ENCODE measurements around the gene ABCD3.

ABCD3 gene

DNA sequence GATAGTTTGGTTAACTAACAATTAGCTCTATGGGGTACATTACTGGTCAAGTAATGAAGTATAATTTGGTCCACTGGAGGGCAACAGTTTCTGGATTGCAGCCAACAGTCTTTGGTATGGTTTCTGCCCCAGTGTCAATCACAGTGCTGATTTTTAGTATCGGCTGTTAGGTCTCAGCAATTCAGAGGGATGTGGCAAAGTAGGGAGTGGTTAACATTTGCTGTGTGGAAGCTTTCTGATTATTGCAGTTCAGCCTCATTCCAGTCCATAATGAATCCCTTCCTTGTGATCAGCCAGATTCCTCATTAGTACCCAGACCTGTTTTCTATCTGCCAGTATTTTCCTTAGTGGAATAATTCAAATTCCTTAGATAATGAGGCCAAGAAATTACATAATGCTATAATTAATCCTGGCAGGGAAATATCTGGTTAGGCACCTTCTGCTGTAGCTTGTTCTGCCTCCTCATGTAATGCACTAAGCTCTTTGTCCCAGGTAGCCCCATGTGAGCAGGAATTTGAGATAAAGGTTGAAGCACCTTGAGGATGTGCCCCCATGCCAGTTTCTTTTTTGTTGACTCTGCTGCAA lies 109.3 kb downstream of the ABCD3 start:
- DNase-seq (ENCODE audit: low spot score), result no peak

DNA sequence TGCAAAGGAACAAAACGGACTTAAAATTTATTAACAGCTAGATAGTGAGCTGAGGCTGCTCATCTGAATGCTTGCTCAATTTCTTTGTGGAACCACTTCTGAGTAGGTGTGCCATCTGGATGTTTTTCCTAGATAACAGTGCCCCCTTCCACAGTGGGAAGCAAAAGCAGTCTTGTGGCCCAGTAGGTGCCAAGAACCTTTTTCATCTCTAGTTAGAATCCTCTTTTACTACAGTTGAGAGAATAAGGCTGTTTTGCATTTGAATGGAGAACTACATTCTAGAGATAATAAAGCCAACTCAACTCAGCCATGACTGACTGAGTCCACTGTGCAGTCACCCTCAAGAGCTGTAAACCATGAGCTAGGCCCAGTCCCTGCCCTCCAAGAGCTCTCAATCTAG lies 110.1 kb downstream of the ABCD3 start:
- no peak for DNase-seq (ENCODE audit: low spot score)

DNA sequence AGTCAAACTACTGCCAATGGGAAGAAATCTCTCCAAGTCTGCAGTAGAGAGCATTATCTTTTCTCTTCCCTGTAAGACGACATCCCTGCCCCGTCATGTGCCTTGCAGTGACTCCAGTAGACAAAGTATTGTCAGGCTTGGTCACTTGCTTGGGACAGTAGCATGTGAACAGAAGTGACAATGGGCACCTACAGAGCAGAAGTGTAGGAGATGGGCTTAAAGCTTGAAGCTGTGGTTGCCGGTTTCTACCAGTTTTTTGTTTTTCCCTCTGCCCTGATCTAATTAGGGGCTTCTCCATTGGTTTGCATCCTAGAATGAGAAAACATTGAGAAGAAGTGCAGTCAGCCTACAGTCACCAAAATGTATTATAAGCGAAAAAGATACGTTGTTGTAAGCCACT lies 110.6 kb downstream of the ABCD3 start:
- DNase-seq (ENCODE audit: low spot score), result no peak

DNA sequence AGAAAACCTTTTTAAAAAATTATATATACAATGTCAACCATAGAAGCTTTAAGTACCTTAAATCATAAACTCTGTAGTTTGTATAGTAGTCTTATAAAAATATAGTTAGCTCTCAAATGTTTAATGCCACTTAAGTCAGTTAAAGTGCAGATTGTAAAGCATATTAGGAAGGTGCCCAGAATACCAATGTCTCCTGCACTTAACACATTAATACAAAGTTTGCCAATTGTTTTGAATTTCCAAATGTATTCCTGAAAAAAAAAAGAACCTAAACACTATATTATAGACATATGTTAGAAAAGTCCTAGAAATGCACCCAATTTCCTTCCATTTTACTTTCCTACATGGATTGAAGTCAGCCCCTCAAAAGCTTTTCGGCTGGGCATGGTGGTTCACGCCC lies 111.2 kb downstream of the ABCD3 start:
- no peak for DNase-seq (ENCODE audit: low spot score)

DNA sequence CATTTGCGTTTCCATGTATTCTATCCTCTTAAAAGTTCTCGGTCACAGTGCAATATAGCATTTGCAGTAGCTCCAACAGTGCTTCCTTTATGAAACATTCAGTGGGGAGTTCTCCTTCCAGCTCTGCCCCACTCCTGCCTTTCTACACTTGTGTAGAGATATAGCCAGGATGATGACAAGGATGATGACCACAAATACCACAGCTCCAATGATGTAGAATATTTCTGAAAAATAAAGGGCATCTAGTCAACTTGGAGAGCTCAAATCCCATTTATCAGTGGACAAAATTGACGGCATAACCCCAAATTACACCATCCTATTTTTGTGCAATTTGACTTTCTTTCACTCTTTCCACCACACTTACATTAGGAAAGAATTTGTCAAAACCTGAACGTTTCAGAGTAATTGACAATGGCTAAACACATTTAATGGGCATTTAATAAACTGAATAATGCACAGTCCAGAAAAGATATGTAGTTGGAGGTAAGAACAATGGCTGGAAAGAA lies 112.2 kb downstream of the ABCD3 start:
- DNase-seq (ENCODE audit: low spot score), result no peak

GRCh38 chr1:94531664-94532063 lies 113.5 kb downstream of the ABCD3 start:
- DNase-seq (ENCODE audit: low spot score), result no peak

- DNase-seq (ENCODE audit: low spot score), result no peak
Observed at GRCh38 chr1:94532077-94532476, 113.9 kb downstream of the ABCD3 start.

- no peak for DNase-seq (ENCODE audit: low spot score)
Observed at GRCh38 chr1:94535095-94535494, 116.9 kb downstream of the ABCD3 start.

DNA sequence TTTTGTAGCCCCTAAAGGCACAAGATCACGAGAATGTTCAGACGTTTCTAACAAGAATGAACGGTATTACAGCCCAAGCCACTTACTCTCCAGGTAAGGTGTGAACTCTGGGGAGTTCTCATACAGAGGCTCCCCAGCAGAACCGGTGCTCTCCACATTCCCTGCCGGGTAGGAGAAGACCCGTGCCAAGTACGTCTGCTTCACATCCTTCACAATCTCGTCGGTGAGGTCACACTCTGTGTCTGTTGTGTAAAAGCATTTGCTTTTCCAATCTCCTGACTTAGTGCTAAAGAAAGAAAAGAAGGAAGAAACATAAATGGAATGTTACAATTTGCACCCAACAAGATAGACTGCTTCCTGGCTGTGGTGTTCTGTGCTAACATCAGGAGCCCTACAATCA lies 117.7 kb downstream of the ABCD3 start:
- DNase-seq (ENCODE audit: low spot score), result no peak

- DNase-seq (ENCODE audit: low spot score), result no peak
Observed at GRCh38 chr1:94537254-94537653, 119.1 kb downstream of the ABCD3 start.

DNA sequence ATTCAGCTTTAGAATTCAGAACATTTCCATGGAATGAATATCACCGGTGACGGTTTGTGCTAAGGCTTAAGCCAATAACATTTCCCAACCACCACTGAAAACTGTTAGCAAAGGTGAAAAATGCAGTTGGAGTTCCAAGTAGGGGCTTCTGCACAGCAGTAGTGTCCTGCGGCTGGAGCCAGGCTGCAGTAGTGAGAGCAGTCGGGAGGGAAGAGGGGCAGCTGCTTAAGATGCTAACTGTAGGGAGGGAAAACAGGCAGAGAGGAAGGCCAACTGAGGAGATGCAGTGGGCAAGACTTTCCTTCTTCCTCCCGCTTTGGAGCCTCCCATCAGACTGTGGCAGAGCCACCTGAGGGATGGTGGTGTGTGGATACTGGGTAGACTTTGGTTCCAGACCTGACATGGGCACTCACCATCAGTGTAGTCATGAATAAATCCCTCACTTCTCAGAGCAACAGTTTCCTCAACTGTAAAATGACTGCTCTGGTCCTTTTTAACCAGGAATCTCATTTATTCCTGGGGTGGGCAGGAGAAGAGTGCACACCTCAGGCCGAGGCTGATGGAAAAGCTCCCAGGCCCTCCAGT lies 120.1 kb downstream of the ABCD3 start:
- DNase-seq (ENCODE audit: low spot score), result no peak

DNA sequence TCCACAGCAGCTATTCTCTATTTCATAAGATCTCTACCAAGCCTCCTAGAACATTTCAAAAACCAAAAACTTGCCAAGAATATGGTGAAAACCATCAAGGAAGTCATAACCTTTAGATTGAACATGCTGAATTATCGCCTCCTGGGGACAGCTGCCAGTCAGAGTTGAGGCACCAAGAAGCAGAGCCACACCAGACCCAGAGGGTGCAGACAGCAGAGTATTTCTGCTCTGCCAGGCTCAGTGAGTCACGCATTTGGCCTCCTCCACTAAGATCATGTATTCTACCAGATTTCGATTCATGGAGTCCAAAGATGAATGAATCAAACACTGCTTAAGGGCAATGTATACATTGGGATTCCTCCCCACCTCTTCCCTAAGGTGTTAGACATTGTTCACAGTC lies 121.3 kb downstream of the ABCD3 start:
- no peak for DNase-seq (ENCODE audit: low spot score)

- DNase-seq (ENCODE audit: low spot score), result no peak
Observed at GRCh38 chr1:94540440-94541245, 122.5 kb downstream of the ABCD3 start.

DNA sequence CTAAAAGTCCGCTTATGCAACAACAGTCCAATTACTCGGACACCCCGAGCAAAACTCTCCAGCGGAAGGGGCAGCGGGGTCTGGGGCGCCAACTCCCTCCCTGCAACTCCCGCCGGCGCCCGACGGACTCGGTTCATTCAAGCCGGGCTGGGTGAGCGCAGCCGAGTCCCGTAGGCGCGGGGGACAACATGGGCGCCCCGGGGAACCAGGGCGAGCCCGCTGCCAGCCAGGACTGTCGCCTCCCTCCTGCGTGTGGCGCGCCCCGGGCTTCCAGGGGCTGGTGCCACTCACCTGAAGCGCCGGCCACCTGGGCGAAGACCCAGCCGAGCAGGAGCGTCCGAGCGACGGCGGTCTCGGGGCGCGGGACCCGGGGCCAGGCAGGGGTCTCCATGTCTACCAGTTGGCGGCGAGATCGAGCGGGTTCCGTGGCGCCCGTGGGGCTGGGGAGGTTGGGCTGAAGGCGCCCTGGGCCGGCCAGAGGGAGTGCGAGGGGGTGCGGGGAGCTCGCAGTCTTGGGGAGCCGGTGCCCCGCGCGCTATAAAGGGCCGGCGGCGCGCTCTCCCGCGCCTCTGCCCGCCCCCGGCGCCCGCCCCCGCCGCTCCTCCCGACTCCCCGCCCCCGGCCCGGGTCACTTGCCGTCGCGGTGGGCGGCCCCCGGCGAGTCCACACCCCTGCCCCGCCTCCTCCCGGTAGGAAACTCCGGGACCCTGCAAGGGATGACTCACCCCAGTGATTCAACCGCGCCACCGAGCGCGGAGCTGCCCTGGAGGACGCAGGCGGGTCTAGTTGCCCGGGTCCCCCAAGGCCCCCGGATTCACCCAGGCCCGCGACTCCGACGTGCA lies 123.3 kb downstream of the ABCD3 start, which contains the start of gene F3:
TSS of gene F3 (minus strand) at position 514 of the 842 bp plus-strand sequence. CDS start at position 391, 123 bp downstream.
- peak; percentile 54 for DNase-seq (ENCODE audit: low spot score)

DNA sequence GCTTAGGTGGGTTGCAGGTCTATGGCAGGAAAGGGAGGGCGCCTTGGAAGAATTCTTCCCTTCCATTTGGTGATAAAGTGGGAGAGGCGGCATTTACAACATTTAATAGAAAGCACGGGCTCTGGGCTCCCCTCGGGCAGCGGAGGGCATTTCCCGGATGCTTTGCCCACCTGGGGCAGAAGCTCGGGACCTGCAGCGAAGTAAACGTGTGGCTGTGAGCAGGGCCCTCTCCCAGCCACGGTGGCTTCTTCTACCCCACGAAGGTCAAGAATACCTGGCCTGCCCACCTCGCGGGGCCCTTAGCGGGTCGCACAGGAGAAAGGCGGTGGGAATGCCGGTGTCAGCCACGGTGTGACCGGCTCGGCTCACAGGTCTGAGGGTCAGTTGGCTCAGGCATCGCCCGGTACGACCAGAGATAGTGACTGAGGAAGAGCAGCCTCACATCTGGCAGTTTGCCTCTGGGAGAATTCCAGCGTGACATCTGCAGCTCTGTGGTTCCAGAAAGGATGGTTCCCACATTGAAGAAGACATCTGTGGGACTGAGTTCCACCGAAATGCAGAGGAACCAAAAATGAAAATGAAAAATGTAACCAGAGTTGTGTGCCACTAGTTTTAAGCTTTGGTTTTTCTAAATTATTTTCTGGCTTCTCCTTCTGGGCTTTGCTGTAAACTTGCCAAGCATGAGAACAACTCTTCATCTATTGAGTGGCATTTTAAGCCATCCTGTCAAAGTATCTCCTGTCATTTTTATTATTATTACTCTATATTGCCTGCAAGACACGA lies 124.1 kb downstream of the ABCD3 start:
- DNase-seq (ENCODE audit: low spot score), result peak; percentile 32

GRCh38 chr1:94543001-94543400 lies 124.8 kb downstream of the ABCD3 start:
- no peak for DNase-seq (ENCODE audit: low spot score)

- no peak for DNase-seq (ENCODE audit: low spot score)
Observed at GRCh38 chr1:94543893-94544635, 125.9 kb downstream of the ABCD3 start.

DNA sequence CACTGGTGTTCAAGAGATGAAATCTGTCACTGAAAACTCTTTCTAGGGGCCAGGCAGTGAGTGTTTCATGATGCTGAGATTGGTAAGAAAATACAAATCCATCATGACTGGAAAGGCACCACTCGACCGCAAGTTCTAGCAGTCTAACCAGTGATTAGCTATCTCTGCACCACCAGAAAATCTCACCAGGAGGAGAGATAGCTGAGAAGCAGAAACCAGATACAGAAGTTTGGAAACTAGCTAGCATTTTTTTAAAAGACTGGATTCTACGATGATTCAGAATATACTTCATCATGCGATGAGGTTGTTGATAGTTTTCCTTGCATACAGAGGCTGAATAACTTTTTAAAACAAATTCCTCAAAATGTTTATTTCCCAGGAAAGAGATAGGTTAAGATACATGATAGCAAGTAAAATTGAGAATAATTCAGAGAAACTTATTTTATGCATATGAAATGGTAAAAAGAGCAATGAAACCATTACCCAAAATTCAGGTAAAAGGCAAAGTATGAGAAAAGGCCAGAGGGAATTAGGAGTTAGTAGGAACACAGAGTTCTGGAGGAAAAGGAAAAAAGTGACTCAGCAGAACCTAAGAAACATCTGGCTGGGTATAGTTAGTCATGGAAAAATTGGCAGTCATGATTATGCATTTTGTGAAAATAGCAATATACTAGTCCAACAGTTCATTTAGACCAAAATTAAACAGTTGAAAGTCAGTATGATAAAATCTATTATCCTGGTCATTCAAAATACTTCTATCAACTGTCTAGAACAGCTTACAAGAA lies 126.7 kb downstream of the ABCD3 start:
- DNase-seq (ENCODE audit: low spot score), result no peak

DNA sequence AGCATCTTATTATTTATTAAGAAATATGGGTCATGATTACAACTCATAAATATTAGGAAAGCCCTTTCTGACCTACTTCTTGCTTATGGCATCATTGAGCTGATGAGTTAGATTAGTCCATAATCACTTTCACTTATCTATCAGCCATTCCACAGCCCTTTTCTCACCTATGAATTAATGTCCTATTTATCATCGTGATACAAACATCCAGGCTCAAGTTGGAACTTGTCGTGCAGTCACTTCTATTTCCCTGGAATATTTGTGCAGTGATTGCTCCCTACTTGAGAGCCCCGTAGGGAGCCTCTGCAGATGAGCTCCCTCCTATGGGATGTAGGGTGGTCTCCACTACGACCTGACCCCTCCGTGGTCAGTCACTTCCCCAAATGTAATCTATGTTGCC lies 131.5 kb downstream of the ABCD3 start:
- DNase-seq (ENCODE audit: low spot score), result no peak

- DNase-seq (ENCODE audit: low spot score), result no peak
Observed at GRCh38 chr1:94550396-94550795, 132.2 kb downstream of the ABCD3 start.

Measured in D341Med (cell line).